Panc1 (cell line): ENCODE measurements around the gene SENP1. TPM values are rescaled to one million over a fixed set of nuclear protein-coding genes. Genes with fewer than 3 reads are reported as not detected.

Experiments used
- ATAC-seq: fragments of 200-7000 bp; cut with Tn5 transposase; 2 replicates; pipeline ENCODE4 v1.9.1; 2020; ENCODE audit warnings: mild to moderate bottlenecking, moderate library complexity
- BruUV-seq: library from RNA; stranded (reverse); fragments of 400-500 nt; replicated peaks from 2 replicates; lab custom pipeline; 2021; lab: Mats Ljungman, UMichigan
- CTCF ChIA-PET: fragments of 300-600 bp; sonication (Branson Sonifier 250); formaldehyde crosslinking; loops from one replicate; lab custom pipeline; 2022; ENCODE audit warnings: antibody characterized with exemption; lab: Charles Lee
- POLR2A ChIA-PET: fragments of 300-600 bp; sonication (Branson Sonifier 250); formaldehyde crosslinking; loops from one replicate; lab custom pipeline; 2022; ENCODE audit warnings: antibody characterized with exemption; lab: Charles Lee
- DNase-seq: peaks from one replicate; pipeline ENCODE4 v3.0.0-alpha.2; 2010; ENCODE audit warnings: low read depth, low spot score
- H3K27ac ChIP-seq: 2 replicates; pipeline ENCODE4 v1.5.1; 2011; ENCODE audit warnings: mild to moderate bottlenecking, low read length, inconsistent platforms
- H3K27me3 ChIP-seq: fragments of 200-500 bp; sonication (Bioruptor generic); 2 replicates; pipeline ENCODE4 v1.6.0; 2014; ENCODE audit warnings: low read length, inconsistent platforms; ENCODE audit not compliant: control insufficient read depth, insufficient read depth
- H3K36me3 ChIP-seq: fragments of 200-500 bp; sonication (Bioruptor generic); 2 replicates; pipeline ENCODE4 v1.5.1; 2014; ENCODE audit warnings: inconsistent platforms, mild to moderate bottlenecking, low read length, moderate library complexity; ENCODE audit not compliant: control insufficient read depth, insufficient read depth
- H3K4me1 ChIP-seq: 2 replicates; pipeline ENCODE4 v1.5.1; 2011; ENCODE audit warnings: inconsistent platforms, mild to moderate bottlenecking, low read length, moderate library complexity; ENCODE audit not compliant: control insufficient read depth, insufficient read depth
- H3K4me3 ChIP-seq, 2 experiments: 2 replicates each; pipeline ENCODE4 v1.5.1; 2011 to 2012; ENCODE audit warnings: low read depth in 2 of 2, low read length in 2 of 2, mild to moderate bottlenecking in 2 of 2, inconsistent platforms in 1 of 2, moderate library complexity in 1 of 2
- H3K9me3 ChIP-seq: fragments of 200-500 bp; sonication (Bioruptor generic); 2 replicates; pipeline ENCODE4 v1.5.1; 2014; ENCODE audit warnings: low read depth, mild to moderate bottlenecking, inconsistent platforms, low read length, moderate library complexity; ENCODE audit not compliant: control insufficient read depth, insufficient read depth
- CTCF ChIP-seq: fragments of 450-650 bp; IDR thresholded peaks from 2 replicates; pipeline ENCODE4 v1.5.1; 2017; ENCODE audit warnings: mild to moderate bottlenecking
- POLR2AphosphoS5 ChIP-seq: IDR thresholded peaks from 2 replicates; pipeline ENCODE4 v1.6.1; 2012; ENCODE audit warnings: mild to moderate bottlenecking, low read depth, low read length, moderate library complexity
- REST ChIP-seq, 2 experiments: IDR thresholded peaks; 2 replicates each; pipeline ENCODE4 v1.6.1; 2011 to 2012; ENCODE audit warnings: low read depth in 2 of 2, control low read depth in 1 of 2, low read length in 1 of 2, mild to moderate bottlenecking in 1 of 2, moderate library complexity in 1 of 2; ENCODE audit not compliant: insufficient read depth in 1 of 2
- SIN3A ChIP-seq: IDR thresholded peaks from 2 replicates; pipeline ENCODE4 v1.6.1; 2012; ENCODE audit warnings: low read depth, mild to moderate bottlenecking, low read length, moderate library complexity, borderline replicate concordance; ENCODE audit not compliant: insufficient read depth
- TCF7L2 ChIP-seq: IDR thresholded peaks from 2 replicates; pipeline ENCODE4 v1.6.1; 2011; ENCODE audit warnings: mild to moderate bottlenecking, low read depth, low read length, inconsistent platforms
- in situ Hi-C: cut with HindIII; loops from 2 replicates; pipeline ENCODE4 v1.10.0; 2016; ENCODE audit warnings: low sequenced_read_pairs, low pct_unique_long_range_greater_than_20kb
- intact Hi-C: fragments of 100-400 bp; cut with micrococcal nuclease; formaldehyde crosslinking; loops from one replicate; pipeline ENCODE4 v1.10.0; 2022; ENCODE audit not compliant: unreplicated experiment
- total RNA-seq: library from RNA; stranded (reverse); gene quantifications from one replicate; pipeline ENCODE4 v1.2.1, GENCODE V29; 2021; ENCODE audit not compliant: unreplicated experiment

SENP1 gene
- total RNA-seq, 1 experiment from 2014 or later: 35.2 TPM

- H3K36me3 ChIP-seq: peaks cover 52% of the 10 kb centered on the region
Measured at GRCh38 chr12:48065041-48065440, 40.8 kb downstream of the SENP1 start.

DNA sequence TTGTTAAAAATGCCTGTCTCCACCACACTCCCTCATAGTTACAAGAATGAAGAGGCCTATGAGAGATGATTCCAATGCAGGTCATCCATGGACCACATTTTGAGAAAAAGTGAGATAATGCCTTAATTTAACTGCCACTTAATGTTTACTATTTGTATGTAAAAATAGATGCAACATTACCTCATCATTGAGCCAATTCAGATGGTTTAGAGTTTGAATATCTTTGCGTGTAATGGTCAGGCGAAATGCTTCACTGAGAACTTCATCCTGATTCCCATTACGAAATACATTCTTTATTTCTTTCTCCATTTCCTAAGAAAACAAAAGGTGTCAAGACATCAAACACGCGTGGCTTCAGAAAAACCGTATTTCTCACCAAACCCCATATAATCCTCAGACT is 42.3 kb downstream of the SENP1 start:
- DNase-seq (no peak), ATAC-seq (no peak)
- no peak overlapping the region for H3K4me3 ChIP-seq
- BruUV-seq: no TSS peak
- peaks cover 56% of the 10 kb centered on the region for H3K36me3 ChIP-seq
- TF ChIP-seq SIN3A (no peak), REST (IDR thresholded peaks at IDR 0.05; ENCODE audit: insufficient read depth in 1 of 2, low read depth in 2 of 2, low read length in 1 of 2) (no peak), TCF7L2 (no peak), POLR2AphosphoS5 (no peak), CTCF (no peak)
- H3K4me1 ChIP-seq: no peaks in the 10 kb centered on the region
- in situ Hi-C loops: no loop called here
- intact Hi-C loops: no loop called here
- H3K9me3 ChIP-seq: no peaks in the 10 kb centered on the region
- CTCF ChIA-PET: no interaction called here
- POLR2A ChIA-PET: no interaction called here
- no peak overlapping the region for H3K27ac ChIP-seq
- H3K27me3 ChIP-seq: no peaks in the 10 kb centered on the region

More at GRCh38 chr12:48065041-48065440, 40.8 kb downstream of the SENP1 start:
- Histone ChIP-seq H3K4me1 (no peaks in the 10 kb centered on the region), H3K27ac (no peak overlapping the region), H3K27me3 (no peaks in the 10 kb centered on the region), H3K9me3 (no peaks in the 10 kb centered on the region), H3K4me3 (no peak overlapping the region)
- no TSS peak for BruUV-seq
- CTCF ChIA-PET: no interaction called here
- ATAC-seq: no peak
- no peak for TF ChIP-seq CTCF
- no peak for TF ChIP-seq SIN3A
- TF ChIP-seq TCF7L2: no peak
- no peak for TF ChIP-seq REST (IDR thresholded peaks at IDR 0.05; ENCODE audit: insufficient read depth in 1 of 2, low read depth in 2 of 2, low read length in 1 of 2)
- TF ChIP-seq POLR2AphosphoS5: no peak
- intact Hi-C loops: no loop called here
- DNase-seq: no peak
- in situ Hi-C loops: no loop called here
- POLR2A ChIA-PET: no interaction called here
